ENCODE measurements around the gene UBE2I.
"Not testable (repeated sequence)": the region's sequence is repeated elsewhere in the genome, so short reads cannot be mapped to it uniquely, and the experiment has no call there.

UBE2I gene

GRCh38 chr16:1314399-1315068 lies 5.1 kb downstream of the UBE2I start:
- DNase-seq: no peak

DNA sequence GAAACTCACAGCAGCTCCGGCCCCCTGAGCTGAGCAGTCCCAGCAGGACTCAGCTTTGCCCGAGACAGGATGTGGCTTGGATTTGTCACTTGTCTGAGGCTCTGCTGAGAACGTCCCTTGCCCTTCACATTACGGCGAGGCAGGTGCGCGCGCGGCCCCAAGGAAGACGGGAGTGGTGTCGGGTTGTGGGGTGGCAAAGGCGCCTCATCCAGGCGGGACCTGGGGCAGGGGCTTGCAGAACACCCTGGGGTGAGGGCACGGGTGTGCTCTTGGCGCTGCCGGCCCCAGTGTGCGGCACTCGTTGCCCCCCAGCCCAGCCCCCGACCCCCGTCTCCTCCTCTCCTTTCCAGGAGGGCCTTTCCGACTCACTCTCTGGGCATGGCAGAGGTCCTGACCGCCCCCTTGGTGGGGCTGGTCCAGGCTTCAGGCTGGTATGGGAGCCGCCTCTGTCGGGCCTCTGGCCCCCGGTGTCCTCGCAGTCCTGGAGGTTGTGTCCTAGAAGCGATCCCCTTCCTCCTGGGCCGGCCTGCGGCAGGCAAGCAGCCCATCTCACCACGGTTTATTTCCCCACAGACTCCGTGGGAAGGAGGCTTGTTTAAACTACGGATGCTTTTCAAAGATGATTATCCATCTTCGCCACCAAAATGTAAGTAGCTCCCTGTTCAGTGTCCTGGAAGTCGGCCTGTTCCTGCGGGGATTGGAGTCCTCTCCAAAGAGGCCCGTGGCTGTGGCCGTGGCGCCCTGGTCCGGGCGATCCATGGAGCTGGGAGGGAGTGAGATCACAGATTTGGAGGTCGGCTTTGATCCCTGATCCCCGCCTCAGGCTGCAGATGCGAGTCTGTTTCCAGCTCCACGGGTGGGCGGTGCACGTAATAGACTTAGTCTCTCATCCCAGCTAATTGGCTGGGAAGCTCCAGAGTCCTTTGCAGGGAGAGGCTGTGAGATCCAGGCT lies 5.9 kb downstream of the UBE2I start:
- no peak for DNase-seq

DNA sequence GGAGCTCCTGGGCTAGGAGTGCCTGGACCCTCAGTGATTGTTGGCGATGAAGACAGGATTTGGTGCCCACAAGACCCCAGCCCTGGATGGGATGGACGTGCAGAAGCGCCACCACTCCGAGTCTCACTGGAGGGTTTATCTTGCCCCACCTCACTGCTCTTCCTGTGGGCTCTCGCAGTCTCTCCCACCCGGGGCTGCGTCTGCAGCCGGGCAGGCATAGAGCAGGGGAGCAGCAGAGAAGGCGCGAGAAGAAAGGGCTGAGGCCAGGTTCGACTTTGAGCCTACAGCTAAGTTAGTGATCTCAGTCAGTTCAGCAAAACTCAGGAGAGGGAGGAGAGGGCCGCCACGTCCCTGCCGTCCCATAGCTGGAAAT lies 6.6 kb downstream of the UBE2I start:
- no peak for DNase-seq

DNA sequence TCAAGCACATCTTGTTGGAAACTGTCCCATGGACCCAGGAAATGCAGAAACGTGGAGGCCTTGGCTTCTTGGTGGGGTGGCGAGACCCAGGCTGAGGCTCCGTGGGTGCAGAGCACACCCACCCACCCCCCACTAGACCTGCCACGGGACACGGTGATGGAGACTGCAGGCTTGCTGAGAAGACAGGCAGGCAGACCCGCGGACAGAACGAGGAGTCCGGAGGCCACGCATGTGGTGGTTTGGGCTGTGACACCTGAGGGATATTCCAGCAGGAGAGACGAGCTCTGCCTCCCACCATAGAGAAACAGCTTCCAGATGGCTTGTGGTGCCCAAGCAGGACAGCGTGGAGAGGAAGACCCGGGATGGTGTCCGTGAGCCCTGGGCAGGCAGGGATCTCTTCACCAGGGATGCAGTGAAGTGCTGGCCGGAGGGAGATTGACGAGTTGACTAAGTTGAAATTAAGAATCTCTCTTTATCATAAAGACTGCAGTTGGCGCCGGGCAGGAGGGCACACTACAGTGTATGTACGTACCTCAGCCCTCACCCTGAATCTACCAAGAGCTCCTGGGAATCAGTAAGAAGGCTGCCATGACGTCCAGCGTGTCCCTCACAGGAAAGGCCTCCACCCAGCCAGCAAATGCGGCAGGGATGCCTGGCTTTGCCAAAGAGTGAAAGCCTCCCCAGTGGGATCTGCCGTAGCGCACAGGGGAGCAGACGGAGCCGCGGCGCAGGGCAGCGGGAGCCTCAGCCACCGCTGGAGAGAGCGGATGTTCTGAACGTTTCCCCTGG lies 8.2 kb downstream of the UBE2I start:
- DNase-seq: no peak

DNA sequence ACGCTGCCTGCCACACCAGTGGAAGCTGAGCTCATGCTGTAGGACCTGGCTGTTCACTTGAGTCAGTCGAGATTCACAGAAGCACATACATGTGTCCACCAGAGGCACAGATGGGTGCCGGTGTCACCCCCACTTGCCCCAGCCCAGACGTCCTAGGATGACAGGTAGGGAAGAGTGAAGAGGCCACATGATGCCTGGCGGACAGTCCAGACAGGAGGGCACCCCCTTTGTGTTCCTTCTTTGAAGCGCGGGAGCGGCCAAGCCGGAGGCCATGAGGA lies 8.8 kb downstream of the UBE2I start:
- DNase-seq: no peak

DNA sequence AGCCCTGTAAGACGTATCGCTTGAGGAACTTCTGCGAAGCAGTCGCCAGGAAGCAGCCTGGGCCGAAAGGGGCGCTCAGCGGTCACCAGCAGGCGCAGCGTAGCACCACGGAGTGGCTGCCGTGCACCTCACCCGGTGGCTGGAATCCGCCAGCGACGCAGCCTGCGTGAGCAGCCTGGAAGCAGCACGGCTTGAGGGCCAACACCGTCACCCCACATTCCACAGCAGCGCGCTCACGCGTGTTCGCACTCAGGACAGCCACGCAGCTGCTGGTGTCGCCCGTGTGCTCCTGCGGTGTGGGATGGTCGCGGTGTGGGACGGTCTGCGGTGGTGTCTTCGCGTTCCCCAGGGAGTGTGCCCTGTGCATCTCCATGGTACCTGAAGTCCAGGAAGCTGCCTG lies 9.6 kb downstream of the UBE2I start:
- no peak for DNase-seq

- no peak for DNase-seq
Measured at GRCh38 chr16:1320097-1320496, 10.7 kb downstream of the UBE2I start.

GRCh38 chr16:1320658-1321240 lies 11.3 kb downstream of the UBE2I start:
- DNase-seq: no peak

GRCh38 chr16:1322407-1322806 lies 13.0 kb downstream of the UBE2I start:
- DNase-seq: no peak

DNA sequence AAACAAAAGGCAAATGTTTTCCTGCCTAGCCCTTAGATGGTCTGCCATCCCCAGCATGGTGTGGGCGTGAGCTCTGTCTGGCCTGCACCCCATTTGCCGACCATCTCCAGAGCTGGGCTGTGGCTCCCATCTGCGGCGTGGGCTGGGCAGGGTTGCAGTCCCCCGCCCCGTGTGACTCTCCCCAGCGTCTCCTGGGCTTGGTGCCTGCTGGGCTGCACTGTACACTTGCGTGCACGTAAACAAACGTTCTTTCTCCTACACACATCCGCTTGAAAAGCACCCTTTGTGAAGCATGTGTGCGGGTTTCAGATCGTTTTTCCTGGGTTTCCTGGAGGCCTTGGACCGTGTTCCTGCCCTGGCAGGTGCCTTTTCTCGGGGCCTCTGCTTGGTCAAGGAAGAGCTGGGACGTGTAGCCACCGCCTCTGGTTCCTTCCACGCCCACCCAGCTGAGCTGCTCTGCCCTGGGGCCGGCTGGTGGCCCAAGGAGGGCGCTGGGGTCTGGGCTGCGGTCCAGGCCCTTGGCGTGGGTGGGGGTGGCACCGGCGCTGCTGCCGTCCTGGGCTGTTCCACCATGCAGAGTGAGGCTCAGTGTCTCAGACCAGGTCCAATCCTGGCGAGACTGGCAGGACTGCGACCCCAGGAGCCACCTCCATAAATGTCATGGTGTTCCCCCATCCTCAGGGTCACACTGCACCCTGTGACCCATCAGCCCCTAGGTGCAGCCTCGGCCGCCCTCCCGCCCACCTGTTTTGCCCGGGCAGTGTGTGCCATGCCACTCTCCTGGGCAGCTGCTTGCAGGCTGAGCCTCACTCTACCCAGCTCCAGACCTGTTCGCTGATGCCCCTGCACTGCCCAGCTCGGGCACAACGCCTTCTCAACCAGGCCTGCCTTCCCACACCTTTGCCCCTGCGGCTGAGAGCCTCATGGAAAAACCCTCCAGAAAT lies 14.1 kb downstream of the UBE2I start:
- DNase-seq: no peak

GRCh38 chr16:1324286-1324826 lies 14.9 kb downstream of the UBE2I start:
- DNase-seq: no peak

DNA sequence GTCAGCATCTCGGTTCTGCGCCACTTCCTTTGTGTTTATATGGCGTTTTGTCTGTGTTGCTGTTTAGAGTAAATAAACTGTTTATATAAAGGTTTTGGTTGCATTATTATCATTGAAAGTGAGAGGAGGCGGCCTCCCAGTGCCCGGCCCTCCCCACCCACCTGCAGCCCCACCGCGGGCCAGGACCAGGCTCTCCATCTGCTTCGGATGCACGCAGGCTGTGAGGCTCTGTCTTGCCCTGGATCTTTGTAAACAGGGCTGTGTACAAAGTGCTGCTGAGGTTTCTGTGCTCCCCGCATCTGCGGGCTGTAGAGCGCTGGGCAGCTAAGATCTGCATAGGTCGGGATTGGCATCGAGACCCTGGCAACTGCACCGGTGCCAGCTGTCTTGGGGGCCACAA lies 15.8 kb downstream of the UBE2I start:
- DNase-seq: no peak

DNA sequence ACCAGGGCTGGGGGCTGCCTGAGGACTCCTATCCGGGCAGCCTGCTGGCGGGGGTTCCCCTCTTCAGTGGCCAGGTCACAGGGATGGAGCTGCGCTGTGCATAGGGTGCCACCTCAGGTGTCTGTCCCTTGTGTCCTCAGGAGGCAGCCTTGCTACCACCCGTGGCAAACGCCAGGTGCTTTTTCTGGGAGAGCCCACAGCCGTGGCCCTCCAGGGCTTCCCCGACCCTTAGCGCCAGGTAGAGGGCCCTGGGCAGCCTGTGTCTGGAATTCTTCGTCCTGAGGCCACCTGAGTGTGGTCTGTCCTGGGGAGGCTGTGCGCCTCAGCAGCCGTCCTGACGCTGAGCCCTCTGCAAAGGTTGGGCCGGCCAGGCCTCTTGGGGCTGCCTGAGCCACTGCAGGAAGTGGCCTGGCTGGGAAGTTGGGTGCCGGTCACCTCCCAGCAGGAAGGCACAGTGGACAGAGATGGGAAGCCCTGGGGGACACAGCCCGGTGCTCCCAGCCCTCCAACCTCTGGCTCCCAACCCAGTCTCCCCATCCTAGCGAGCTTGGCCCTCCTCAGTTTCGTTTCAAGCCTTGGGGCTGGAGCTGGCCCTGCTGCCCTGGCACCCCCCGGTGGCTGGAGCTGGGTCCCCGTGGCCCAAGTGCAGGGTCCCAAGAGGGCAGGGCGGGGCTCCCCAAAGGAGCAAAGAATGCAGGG lies 16.4 kb downstream of the UBE2I start:
- DNase-seq: no peak

GRCh38 chr16:1326391-1326790 lies 17.0 kb downstream of the UBE2I start:
- no peak for DNase-seq

GRCh38 chr16:1326946-1327618 lies 17.6 kb downstream of the UBE2I start:
- no peak for DNase-seq

DNA sequence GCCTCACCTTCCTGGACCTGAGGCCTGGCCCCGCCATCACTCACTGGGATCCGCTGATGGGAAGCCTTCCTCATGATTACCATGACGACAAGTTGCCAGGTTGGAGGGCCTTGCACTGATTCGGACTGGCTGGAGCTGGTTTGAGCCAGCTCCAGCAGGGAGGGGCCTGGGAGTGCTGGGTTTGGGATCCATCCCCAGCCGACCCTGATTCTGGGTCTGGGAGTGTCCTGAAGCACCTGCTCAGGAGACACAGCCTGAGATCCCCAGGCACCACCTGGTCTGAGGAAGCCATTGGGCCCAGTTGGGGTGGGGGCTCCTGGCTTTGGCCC lies 18.1 kb downstream of the UBE2I start:
- no peak for DNase-seq

DNA sequence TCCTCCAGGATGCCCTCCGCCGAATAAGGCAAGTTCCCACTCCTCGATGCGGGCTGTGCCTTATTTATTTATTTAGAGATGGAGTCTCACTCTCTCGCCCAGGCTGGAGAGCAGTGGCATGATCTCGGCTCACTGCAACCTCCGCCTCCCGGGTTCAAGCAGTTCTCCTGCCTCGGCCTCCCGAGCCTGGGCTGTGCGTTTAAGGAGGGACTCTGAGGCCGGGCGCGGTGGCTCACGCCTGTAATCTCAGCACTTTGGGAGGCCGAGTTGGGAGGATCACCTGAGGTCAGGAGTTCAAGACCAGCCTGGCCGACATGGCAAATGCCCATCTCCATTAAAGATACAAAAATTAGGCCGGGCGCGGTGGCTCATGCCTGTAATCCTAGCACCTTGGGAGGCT lies 18.7 kb downstream of the UBE2I start:
- not testable (repeated sequence) for DNase-seq

GRCh38 chr16:1328961-1329360 lies 19.5 kb downstream of the UBE2I start:
- not testable (repeated sequence) for DNase-seq

DNA sequence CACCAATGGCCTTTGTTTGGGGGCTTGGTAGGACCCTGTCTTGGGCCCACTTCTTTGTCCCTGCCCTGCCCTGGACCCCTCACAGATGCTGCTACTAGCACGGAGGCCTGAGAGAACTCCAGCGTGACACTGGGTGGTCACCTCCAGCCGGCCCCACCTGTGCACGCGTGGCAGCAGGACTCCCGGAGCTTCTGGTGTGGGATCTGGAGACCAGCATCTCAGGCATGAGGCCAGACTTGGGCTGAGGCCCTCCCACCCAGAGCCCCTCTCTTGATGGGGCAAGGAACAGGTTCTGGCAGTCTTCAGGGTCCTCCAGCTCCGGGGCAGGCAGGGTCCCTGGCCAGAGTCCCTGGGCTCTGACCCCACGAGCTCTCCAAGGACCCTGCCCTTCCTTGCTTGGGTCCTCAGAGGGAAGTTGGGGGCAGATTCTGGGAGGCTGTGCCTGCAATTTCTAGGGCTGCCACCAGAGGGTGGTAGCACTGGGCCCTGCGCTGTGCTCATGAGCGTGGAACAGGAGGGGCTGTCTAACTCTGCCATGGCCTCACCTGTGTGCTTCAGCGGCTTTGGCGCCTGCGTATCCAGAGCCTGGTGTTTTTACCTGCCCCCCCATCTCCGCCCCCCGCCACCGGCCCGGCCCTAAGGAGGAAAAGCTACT lies 21.0 kb downstream of the UBE2I start:
- no peak for DNase-seq

Data from stimulated activated CD4-positive, alpha-beta T cell treated with anti-CD3 and anti-CD28 coated beads, Interleukin-12 subunit alpha, Interleukin-12 subunit beta, amount 100 ng/mL, for 4 hours (primary cell).